ENCODE data around the gene MAMDC4. TPM values are rescaled to one million over a fixed set of nuclear protein-coding genes. Genes with fewer than 3 reads are reported as not detected.
A peak's percentile ranks its signal among the peaks of the same experiment; 100 is the strongest.

Gene MAMDC4
- total and polyA plus RNA-seq, 2 donors from 2014 or later: 5.8 to 8.1 TPM

DNA sequence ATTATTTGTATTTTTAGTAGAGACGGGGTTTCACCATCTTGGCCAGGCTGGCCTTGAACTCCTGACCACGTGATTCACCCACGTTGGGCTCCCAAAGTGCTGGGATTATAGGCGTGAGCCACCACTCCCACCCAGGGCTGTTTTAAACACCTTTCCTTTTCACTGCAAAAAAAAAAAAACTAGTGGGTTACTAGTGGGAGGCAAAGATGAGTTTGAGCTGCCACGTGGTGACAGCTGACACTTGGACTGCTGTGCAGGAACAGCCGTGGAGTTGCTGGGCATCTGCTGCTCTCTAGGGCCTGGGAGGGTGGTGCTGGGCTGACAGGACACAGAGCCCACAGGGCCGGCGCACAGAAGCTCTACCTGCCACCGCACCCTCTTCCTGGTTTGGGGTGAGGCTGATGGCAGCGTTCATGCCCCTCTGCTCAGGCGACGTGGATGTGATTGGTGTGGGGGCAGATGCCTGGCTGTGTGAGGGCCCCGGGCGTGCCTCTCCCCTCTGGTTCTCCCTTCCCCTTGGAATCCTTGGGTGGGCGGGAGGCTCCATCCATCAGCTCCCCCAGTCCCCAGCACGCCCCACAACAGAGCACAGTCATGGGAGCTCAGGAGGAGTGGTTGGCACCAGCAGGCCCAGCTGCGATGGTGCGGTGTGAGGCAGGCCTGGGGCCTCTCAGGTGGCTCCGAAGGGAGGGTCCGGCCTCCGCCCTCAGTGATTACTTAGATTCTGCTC, 27.5 kb upstream of the MAMDC4 start:
- no peak for FAIRE-seq
- peaks cover 0 to 9% (median 4%) of the 10 kb centered on the region in 3 donors for H3K36me3 ChIP-seq (ENCODE audit: control insufficient read depth in 2 of 3, insufficient read depth in 3 of 3, low read length in 3 of 3)
- peaks cover 0 to 4% (median 0%) of the 10 kb centered on the region in 3 donors for H3K4me1 ChIP-seq (ENCODE audit: control insufficient read depth in 2 of 3, insufficient read depth in 2 of 3, low read depth in 1 of 3, low read length in 3 of 3)

DNA sequence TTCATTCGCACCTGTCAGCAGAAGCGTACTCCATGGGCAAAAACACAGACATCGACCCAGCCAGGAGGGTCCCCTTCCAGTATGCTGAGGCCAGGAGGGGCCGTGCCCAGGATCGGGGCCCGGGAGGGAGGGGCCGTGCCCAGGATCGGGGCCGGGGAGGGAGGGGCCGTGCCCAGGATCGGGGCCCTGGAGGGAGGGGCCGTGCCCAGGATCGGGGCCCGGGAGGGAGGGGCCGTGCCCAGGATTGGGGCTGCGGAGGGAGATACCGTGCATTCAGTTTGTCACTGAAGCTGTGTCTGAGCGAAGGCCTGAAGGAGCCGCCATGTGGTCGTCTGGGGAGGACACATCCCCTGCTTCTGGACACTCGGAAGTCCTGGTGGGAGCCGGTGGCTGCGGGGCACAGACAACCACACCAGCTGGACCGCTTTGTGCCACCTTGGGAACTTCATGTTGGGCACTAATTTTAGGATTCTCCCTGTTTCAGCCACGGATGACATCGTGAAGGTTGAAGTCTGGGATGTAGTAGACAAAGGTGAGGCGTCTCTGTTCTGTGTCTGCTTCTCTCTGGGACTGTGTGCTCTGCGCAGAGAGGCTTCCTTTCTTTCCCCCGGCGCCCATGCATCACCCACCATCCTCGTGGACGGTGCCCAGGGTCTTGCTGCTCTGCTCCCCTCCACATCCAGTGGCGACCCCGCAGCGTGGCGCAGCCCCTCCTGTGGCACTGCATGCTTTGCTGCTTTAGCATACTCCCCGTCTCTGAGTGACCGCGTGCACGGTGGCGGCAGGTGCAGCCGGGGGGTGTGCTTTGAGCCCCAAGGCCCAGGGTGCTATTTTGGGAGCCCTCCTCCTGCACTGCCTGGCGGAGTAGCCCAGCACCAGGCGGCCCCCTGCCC, 26.6 kb upstream of the MAMDC4 start:
- FAIRE-seq: no peak

More for the DNA sequence above, 27.5 kb upstream of the MAMDC4 start:
- no peaks in the 10 kb centered on the region for H3K9me3 ChIP-seq (ENCODE audit: control insufficient read depth in 2 of 3, insufficient read depth in 1 of 3, low read length in 3 of 3)
- H3K4me3 ChIP-seq (ENCODE audit: low read length in 3 of 3): no peak overlapping the region
- H3K27ac ChIP-seq (ENCODE audit: low read depth in 2 of 2, low read length in 2 of 2): no peak overlapping the region
- H3K27me3 ChIP-seq (ENCODE audit: control insufficient read depth, insufficient read depth, low read length): no peaks in the 10 kb centered on the region
- DNase-seq: peak in 1 of 5 donors; percentile 52
- H3K9ac ChIP-seq (ENCODE audit: low read length in 3 of 3): no peak overlapping the region
- intact Hi-C loops (cut with DNase I): no loop called here
- TF ChIP-seq, protein P1, sequence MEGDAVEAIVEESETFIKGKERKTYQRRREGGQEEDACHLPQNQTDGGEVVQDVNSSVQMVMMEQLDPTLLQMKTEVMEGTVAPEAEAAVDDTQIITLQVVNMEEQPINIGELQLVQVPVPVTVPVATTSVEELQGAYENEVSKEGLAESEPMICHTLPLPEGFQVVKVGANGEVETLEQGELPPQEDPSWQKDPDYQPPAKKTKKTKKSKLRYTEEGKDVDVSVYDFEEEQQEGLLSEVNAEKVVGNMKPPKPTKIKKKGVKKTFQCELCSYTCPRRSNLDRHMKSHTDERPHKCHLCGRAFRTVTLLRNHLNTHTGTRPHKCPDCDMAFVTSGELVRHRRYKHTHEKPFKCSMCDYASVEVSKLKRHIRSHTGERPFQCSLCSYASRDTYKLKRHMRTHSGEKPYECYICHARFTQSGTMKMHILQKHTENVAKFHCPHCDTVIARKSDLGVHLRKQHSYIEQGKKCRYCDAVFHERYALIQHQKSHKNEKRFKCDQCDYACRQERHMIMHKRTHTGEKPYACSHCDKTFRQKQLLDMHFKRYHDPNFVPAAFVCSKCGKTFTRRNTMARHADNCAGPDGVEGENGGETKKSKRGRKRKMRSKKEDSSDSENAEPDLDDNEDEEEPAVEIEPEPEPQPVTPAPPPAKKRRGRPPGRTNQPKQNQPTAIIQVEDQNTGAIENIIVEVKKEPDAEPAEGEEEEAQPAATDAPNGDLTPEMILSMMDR (IDR thresholded peaks at IDR 0.05; ENCODE audit: borderline replicate concordance, extremely low read depth, insufficient read depth): no peak

DNA sequence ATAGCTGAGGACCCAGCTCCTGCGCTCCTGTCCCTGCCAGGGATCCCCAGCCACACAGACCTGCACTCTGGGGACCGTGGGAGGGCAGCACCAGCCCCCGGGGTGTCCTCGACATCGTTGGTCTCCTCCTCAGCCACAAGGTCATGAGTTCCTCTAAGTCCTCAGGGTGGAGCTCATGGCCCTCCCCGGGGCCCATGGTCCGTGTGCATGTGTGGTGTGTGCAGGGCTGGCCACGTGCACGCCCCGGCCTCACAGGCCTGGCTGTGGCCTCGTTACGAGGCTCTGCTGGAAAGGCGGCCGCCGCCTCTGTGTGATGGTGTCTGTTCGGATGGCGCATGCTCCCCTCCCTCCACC, 26.0 kb upstream of the MAMDC4 start:
- intact Hi-C loops (cut with DNase I): no loop called here
- H3K9ac ChIP-seq (ENCODE audit: low read length in 3 of 3): no peak overlapping the region
- TF ChIP-seq, protein P1 (IDR thresholded peaks at IDR 0.05; ENCODE audit: borderline replicate concordance, extremely low read depth, insufficient read depth): no peak
- H3K4me3 ChIP-seq (ENCODE audit: low read length in 3 of 3): no peak overlapping the region
- FAIRE-seq (no peak), DNase-seq (peak in 1 of 5 donors; percentile 66)
- H3K36me3 ChIP-seq (ENCODE audit: control insufficient read depth in 2 of 3, insufficient read depth in 3 of 3, low read length in 3 of 3): peaks cover 0 to 10% (median 9%) of the 10 kb centered on the region in 3 donors
- no peaks in the 10 kb centered on the region for H3K9me3 ChIP-seq (ENCODE audit: control insufficient read depth in 2 of 3, insufficient read depth in 1 of 3, low read length in 3 of 3)
- H3K4me1 ChIP-seq (ENCODE audit: control insufficient read depth in 2 of 3, insufficient read depth in 2 of 3, low read depth in 1 of 3, low read length in 3 of 3): no peaks in the 10 kb centered on the region
- H3K27me3 ChIP-seq (ENCODE audit: control insufficient read depth, insufficient read depth, low read length): no peaks in the 10 kb centered on the region
- no peak overlapping the region for H3K27ac ChIP-seq (ENCODE audit: low read depth in 2 of 2, low read length in 2 of 2)

More for the DNA sequence above, 26.6 kb upstream of the MAMDC4 start:
- no peak overlapping the region for H3K9ac ChIP-seq (ENCODE audit: low read length in 3 of 3)
- no peaks in the 10 kb centered on the region for H3K27me3 ChIP-seq (ENCODE audit: control insufficient read depth, insufficient read depth, low read length)
- TF ChIP-seq, protein P1 (IDR thresholded peaks at IDR 0.05; ENCODE audit: borderline replicate concordance, extremely low read depth, insufficient read depth): no peak
- H3K36me3 ChIP-seq (ENCODE audit: control insufficient read depth in 2 of 3, insufficient read depth in 3 of 3, low read length in 3 of 3): peaks cover 0 to 10% (median 9%) of the 10 kb centered on the region in 3 donors
- H3K4me3 ChIP-seq (ENCODE audit: low read length in 3 of 3): no peak overlapping the region
- DNase-seq: peak in 1 of 5 donors; percentile 57
- no peak overlapping the region for H3K27ac ChIP-seq (ENCODE audit: low read depth in 2 of 2, low read length in 2 of 2)
- H3K9me3 ChIP-seq (ENCODE audit: control insufficient read depth in 2 of 3, insufficient read depth in 1 of 3, low read length in 3 of 3): no peaks in the 10 kb centered on the region
- peaks cover 0 to 4% (median 0%) of the 10 kb centered on the region in 3 donors for H3K4me1 ChIP-seq (ENCODE audit: control insufficient read depth in 2 of 3, insufficient read depth in 2 of 3, low read depth in 1 of 3, low read length in 3 of 3)
- intact Hi-C loops (cut with DNase I): no loop called here

Data from kidney (tissue), 14 donors.